Measurements from ENCODE around the gene TSEN2. TPM values are rescaled to one million over a fixed set of nuclear protein-coding genes. Genes with fewer than 3 reads are reported as not detected.

The TSEN2 gene
- total and polyA plus RNA-seq, 9 donors, result 13.2 to 27.4 (median 23.2) TPM

- TF ChIP-seq EP300 (IDR thresholded peaks at IDR 0.05) (no peak), CTCF (IDR thresholded peaks at IDR 0.05) (no peak), POLR2A (IDR thresholded peaks at IDR 0.05) (no peak)
- H3K36me3 ChIP-seq, result no peaks in the 10 kb centered on the region
- H3K4me3 ChIP-seq, result no peak overlapping the region
- H3K27ac ChIP-seq, result no peak overlapping the region
- no peaks in the 10 kb centered on the region for H3K27me3 ChIP-seq
- no peak for DNase-seq
- H3K9me3 ChIP-seq, result no peaks in the 10 kb centered on the region
- 48 to 61% (median 53%) methylated on average over 7 of the region's 7 CpGs for WGBS, 3 donors
- no peaks in the 10 kb centered on the region for H3K4me1 ChIP-seq (ENCODE audit: insufficient read depth)
- intact Hi-C loops (cut with DNase I), result no loop called here
These were observed 90.4 kb downstream of the TSEN2 start for GRCh38 chr3:12574661-12575060.

DNA sequence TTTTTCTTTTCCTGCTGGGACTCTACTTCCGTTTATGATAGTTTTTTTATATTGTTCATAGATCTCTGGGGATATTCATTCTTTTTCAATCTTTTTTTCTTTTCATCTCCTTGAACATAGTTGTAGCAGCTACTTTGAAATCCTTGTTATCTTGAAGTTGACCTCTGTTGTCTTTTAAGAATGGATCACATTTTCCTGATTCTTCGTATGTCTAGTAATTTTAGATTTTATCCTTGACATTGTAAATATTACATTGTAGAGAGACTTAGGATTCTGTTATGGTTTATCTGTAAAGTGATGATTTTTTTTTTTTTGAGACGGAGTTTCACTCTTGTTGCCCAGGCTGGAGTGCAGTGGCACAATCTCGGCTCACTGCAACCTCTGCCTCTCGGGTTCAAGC lies 93.1 kb downstream of the TSEN2 start:
- no peaks in the 10 kb centered on the region for H3K27me3 ChIP-seq
- H3K4me3 ChIP-seq, result no peak overlapping the region
- H3K9me3 ChIP-seq, result no peaks in the 10 kb centered on the region
- 91 to 94% (median 93%) methylated on average over 5 of the region's 5 CpGs for whole genome bisulfite sequencing, 3 donors
- no peaks in the 10 kb centered on the region for H3K4me1 ChIP-seq (ENCODE audit: insufficient read depth)
- H3K27ac ChIP-seq, result no peak overlapping the region
- TF ChIP-seq CTCF (IDR thresholded peaks at IDR 0.05), result no peak
- intact Hi-C loops (cut with DNase I), result no loop called here
- no peak for DNase-seq
- H3K36me3 ChIP-seq, result no peaks in the 10 kb centered on the region

DNA sequence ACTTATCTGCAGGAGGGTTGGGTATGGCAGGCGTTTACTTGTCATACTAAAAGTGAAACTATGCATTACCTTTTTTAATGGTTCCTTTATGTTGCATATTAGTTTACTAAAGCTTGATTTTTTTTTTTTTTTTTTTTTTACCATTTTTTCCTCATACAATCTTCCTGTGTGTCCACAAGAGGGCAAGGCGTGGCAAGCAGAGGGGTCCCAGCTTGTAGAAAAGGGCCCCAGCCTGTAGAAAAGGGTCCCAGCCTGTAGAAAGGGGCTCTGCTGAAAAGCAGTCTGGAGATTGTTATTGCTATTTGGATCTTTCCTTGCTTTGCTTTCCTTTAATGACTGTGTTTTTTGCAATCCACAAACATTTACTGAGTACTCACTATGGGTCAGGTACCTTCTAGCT lies 94.5 kb downstream of the TSEN2 start:
- WGBS, 3 donors, result 88 to 97% (median 92%) methylated on average over 2 of the region's 2 CpGs
- intact Hi-C loops (cut with DNase I), result no loop called here
- H3K4me3 ChIP-seq, result no peak overlapping the region
- TF ChIP-seq EP300 (IDR thresholded peaks at IDR 0.05) (no peak), CTCF (IDR thresholded peaks at IDR 0.05) (no peak), POLR2A (IDR thresholded peaks at IDR 0.05) (no peak)
- H3K9me3 ChIP-seq, result no peaks in the 10 kb centered on the region
- H3K36me3 ChIP-seq, result no peaks in the 10 kb centered on the region
- no peaks in the 10 kb centered on the region for H3K27me3 ChIP-seq
- DNase-seq, result no peak
- no peak overlapping the region for H3K27ac ChIP-seq
- no peaks in the 10 kb centered on the region for H3K4me1 ChIP-seq (ENCODE audit: insufficient read depth)

- no peak for TF ChIP-seq EP300 (IDR thresholded peaks at IDR 0.05)
- TF ChIP-seq CTCF (IDR thresholded peaks at IDR 0.05), result no peak
- no peak for TF ChIP-seq POLR2A (IDR thresholded peaks at IDR 0.05)
- no peaks in the 10 kb centered on the region for H3K27me3 ChIP-seq
- WGBS, 3 donors, result 83 to 92% (median 88%) methylated on average over 3 of the region's 3 CpGs
- no peaks in the 10 kb centered on the region for H3K9me3 ChIP-seq
- no peak for DNase-seq
- intact Hi-C loops (cut with DNase I), result no loop called here
- no peaks in the 10 kb centered on the region for H3K4me1 ChIP-seq (ENCODE audit: insufficient read depth)
- no peak overlapping the region for H3K27ac ChIP-seq
- H3K36me3 ChIP-seq, result no peaks in the 10 kb centered on the region
- H3K4me3 ChIP-seq, result no peak overlapping the region
These were observed 95.2 kb downstream of the TSEN2 start for GRCh38 chr3:12579456-12579855.

DNA sequence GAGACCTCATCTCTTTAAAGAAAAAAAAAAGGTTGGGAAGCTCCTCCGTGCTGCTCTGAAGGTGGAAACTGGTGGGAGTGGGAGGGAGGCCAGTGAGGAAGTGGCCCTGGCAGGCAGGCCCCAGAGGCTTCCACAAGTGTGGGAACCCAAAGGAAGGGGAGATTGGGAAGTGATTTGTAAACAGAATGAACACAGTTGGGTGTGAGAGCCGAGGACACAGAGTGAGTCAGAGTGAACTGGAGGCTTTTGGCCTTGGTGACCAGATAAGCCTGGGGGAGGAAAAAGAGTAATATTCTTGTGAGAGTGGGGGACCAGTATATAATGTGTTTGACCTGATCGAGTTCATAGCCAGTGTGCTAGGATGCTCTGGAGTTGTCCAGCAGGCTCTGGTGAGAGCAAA lies 95.6 kb downstream of the TSEN2 start:
- Histone ChIP-seq H3K27me3 (no peaks in the 10 kb centered on the region), H3K4me3 (no peak overlapping the region), H3K9me3 (no peaks in the 10 kb centered on the region), H3K27ac (no peak overlapping the region), H3K4me1 (ENCODE audit: insufficient read depth) (no peaks in the 10 kb centered on the region), H3K36me3 (no peaks in the 10 kb centered on the region)
- DNase-seq, result no peak
- TF ChIP-seq POLR2A (IDR thresholded peaks at IDR 0.05), result no peak
- TF ChIP-seq EP300 (IDR thresholded peaks at IDR 0.05), result no peak
- WGBS, 3 donors, result 1 to 9% (median 7%) methylated on average over 3 of the region's 3 CpGs
- intact Hi-C loops (cut with DNase I), result no loop called here
